ENCODE measurements around the gene FRG2C. TPM values are rescaled to one million over a fixed set of nuclear protein-coding genes. Genes with fewer than 3 reads are reported as not detected.
"Not testable (repeated sequence)": the region's sequence is repeated elsewhere in the genome, so short reads cannot be mapped to it uniquely, and the experiment has no call there.

Gene FRG2C
- total RNA-seq, 2 donors from 2014 or later: not detected

- peak; percentile 72 for DNase-seq (ENCODE audit: low spot score)
Observed at GRCh38 chr3:75668759-75669347, 4.7 kb downstream of the FRG2C start.

GRCh38 chr3:75669348-75670297 is 5.5 kb downstream of the FRG2C start:
- Histone ChIP-seq H3K4me3 (peak overlapping the region; percentile 12 to 30), H3K27ac (peak overlapping the region in 1 of 2 donors; percentile 33)
- H3K4me1 ChIP-seq (replicated peaks); H3K9me3 ChIP-seq; H3K27me3 ChIP-seq (replicated peaks; ENCODE audit: insufficient read depth); H3K36me3 ChIP-seq; intact Hi-C loops (cut with DNase I): not testable (repeated sequence)
- DNase-seq (ENCODE audit: low spot score): peak; percentile 38
- WGBS: 34% methylated on average over 66 of the region's 71 CpGs

More at GRCh38 chr3:75668759-75669347, 4.7 kb downstream of the FRG2C start:
- H3K4me1 ChIP-seq (replicated peaks); H3K36me3 ChIP-seq; H3K9me3 ChIP-seq; H3K27ac ChIP-seq; H3K27me3 ChIP-seq (replicated peaks; ENCODE audit: insufficient read depth); intact Hi-C loops (cut with DNase I): not testable (repeated sequence)
- 54% methylated on average over 53 of the region's 53 CpGs for WGBS
- H3K4me3 ChIP-seq: peak overlapping the region; percentile 12 to 30

- H3K27me3 ChIP-seq (replicated peaks; ENCODE audit: insufficient read depth); intact Hi-C loops (cut with DNase I); DNase-seq (ENCODE audit: low spot score); H3K4me1 ChIP-seq (replicated peaks); H3K27ac ChIP-seq; H3K36me3 ChIP-seq; H3K9me3 ChIP-seq: not testable (repeated sequence)
- H3K4me3 ChIP-seq: peak overlapping the region in 1 of 2 donors; percentile 30
- 17% methylated on average over 51 of the region's 51 CpGs for WGBS
Observed at GRCh38 chr3:75670298-75671286, 6.5 kb downstream of the FRG2C start.

- intact Hi-C loops (cut with DNase I); H3K36me3 ChIP-seq; H3K27me3 ChIP-seq (replicated peaks; ENCODE audit: insufficient read depth); H3K4me1 ChIP-seq (replicated peaks); DNase-seq (ENCODE audit: low spot score); H3K9me3 ChIP-seq: not testable (repeated sequence)
- H3K4me3 ChIP-seq: peak overlapping the region in 1 of 2 donors; percentile 33
- WGBS: 9% methylated on average over 32 of the region's 32 CpGs
- H3K27ac ChIP-seq: peak overlapping the region in 1 of 2 donors; percentile 75
Observed at GRCh38 chr3:75671287-75672139, 7.4 kb downstream of the FRG2C start.

- H3K4me3 ChIP-seq: peak overlapping the region in 1 of 2 donors; percentile 33
- H3K9me3 ChIP-seq; H3K36me3 ChIP-seq; DNase-seq (ENCODE audit: low spot score); H3K27me3 ChIP-seq (replicated peaks; ENCODE audit: insufficient read depth); intact Hi-C loops (cut with DNase I); H3K4me1 ChIP-seq (replicated peaks): not testable (repeated sequence)
- WGBS: 17% methylated on average over 57 of the region's 59 CpGs
- peak overlapping the region in 1 of 2 donors; percentile 75 for H3K27ac ChIP-seq
Observed at GRCh38 chr3:75672140-75672775, 8.1 kb downstream of the FRG2C start.

GRCh38 chr3:75683965-75684364 is 19.8 kb downstream of the FRG2C start:
- intact Hi-C loops (cut with DNase I): not testable (repeated sequence)

GRCh38 chr3:75687323-75687722 is 23.2 kb downstream of the FRG2C start:
- H3K36me3 ChIP-seq: no peaks in the 10 kb centered on the region
- no peaks in the 10 kb centered on the region for H3K27me3 ChIP-seq (replicated peaks; ENCODE audit: insufficient read depth)
- H3K4me3 ChIP-seq: no peak overlapping the region
- TF ChIP-seq CTCF (IDR thresholded peaks at IDR 0.05) (no peak), POLR2A (IDR thresholded peaks at IDR 0.05) (no peak), POLR2AphosphoS5 (IDR thresholded peaks at IDR 0.05) (no peak)
- no peak overlapping the region for H3K27ac ChIP-seq
- WGBS: 96% methylated on average over 9 of the region's 9 CpGs
- intact Hi-C loops (cut with DNase I): no loop called here
- H3K4me1 ChIP-seq (replicated peaks): no peaks in the 10 kb centered on the region
- no peaks in the 10 kb centered on the region for H3K9me3 ChIP-seq
- DNase-seq (ENCODE audit: low spot score): no peak

More at GRCh38 chr3:75683965-75684364, 19.8 kb downstream of the FRG2C start:
- not testable (repeated sequence) for H3K9me3 ChIP-seq; H3K4me1 ChIP-seq (replicated peaks); H3K4me3 ChIP-seq; H3K27me3 ChIP-seq (replicated peaks; ENCODE audit: insufficient read depth); H3K27ac ChIP-seq; DNase-seq (ENCODE audit: low spot score); H3K36me3 ChIP-seq
- WGBS: 5% methylated on average over 1 of the region's 1 CpG
